ENCODE results near the gene SLC4A1.

DNA sequence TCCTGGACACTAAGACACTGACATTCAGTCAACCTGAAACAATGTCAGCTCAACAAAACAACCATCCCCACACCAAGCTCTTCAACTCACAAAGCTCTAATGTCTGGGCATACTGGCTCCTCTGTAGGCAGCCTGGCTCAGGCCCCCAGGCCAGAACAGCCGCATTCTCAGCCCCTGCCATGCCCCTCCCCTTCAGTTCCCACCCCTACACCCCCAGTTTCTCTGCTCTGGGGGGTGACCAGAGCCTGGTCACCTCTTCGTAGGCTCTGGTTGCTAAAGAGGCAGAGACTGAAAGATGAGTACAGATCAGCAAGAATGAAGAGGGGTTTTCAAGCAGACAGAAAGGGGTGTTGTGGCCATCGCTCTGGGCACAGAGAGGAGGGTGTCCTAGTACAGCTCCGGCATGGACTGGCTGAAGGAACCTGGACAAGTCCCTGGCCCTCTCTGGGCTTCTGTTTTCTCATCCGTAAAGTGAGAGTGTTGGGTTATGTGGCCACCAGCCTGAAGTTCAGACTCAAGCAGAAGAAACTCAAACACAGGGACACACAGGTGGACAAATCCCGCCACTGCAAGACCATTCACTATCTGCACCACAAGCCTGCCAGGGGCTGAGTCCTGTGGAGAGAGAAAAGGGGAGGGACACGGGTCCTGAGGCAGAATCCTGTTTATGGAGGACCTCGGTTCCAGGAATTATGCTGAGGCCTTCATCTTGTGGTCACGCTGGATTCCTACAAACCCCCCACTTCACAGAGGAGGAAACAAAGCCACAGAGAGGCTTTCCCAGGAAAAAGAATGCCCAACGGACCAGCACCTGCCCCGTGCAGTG lies 987 bp upstream of the SLC4A1 start:
- TF ChIP-seq, protein P1, sequence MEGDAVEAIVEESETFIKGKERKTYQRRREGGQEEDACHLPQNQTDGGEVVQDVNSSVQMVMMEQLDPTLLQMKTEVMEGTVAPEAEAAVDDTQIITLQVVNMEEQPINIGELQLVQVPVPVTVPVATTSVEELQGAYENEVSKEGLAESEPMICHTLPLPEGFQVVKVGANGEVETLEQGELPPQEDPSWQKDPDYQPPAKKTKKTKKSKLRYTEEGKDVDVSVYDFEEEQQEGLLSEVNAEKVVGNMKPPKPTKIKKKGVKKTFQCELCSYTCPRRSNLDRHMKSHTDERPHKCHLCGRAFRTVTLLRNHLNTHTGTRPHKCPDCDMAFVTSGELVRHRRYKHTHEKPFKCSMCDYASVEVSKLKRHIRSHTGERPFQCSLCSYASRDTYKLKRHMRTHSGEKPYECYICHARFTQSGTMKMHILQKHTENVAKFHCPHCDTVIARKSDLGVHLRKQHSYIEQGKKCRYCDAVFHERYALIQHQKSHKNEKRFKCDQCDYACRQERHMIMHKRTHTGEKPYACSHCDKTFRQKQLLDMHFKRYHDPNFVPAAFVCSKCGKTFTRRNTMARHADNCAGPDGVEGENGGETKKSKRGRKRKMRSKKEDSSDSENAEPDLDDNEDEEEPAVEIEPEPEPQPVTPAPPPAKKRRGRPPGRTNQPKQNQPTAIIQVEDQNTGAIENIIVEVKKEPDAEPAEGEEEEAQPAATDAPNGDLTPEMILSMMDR (IDR thresholded peaks at IDR 0.05) = no peak
- no peak for TF ChIP-seq POLR2A (IDR thresholded peaks at IDR 0.05)

All from testis (tissue), 2 donors.